ENCODE measurements around the gene TP63.

DNA sequence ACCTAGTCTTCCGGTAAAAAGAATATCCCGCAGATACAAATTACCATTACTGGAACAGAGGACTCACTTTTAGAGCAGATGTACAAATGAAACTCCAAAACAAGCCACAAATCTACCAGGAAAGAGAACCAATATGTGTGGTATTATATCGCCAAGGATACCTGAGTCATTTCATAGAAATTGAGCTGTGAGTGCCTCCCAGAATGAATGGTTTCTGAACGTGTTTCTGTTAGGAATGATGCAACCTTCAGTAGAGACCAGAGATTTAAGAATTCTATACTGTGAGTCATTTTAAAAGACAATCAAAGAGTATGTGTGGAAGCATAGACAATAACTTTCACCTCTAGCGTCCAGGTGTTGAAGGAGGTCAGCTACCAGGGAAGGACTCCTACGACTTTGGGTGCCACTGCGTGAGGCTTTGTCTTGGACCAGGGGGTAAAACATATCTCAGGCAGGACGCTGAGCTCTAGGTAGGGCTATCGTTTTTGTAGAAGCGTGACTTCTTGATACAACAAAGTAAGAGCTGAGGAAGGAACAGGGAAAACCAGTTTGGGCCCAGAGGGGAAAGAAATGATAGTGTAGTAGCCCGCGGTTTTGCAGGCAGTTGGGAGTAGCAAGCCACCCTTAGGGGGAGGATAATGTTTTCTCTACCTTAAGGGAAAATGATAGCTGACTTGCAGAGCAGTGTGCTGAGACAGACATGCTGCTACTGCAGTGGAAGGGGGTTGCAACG is 210.4 kb downstream of the TP63 start:
- TF ChIP-seq, protein P1, sequence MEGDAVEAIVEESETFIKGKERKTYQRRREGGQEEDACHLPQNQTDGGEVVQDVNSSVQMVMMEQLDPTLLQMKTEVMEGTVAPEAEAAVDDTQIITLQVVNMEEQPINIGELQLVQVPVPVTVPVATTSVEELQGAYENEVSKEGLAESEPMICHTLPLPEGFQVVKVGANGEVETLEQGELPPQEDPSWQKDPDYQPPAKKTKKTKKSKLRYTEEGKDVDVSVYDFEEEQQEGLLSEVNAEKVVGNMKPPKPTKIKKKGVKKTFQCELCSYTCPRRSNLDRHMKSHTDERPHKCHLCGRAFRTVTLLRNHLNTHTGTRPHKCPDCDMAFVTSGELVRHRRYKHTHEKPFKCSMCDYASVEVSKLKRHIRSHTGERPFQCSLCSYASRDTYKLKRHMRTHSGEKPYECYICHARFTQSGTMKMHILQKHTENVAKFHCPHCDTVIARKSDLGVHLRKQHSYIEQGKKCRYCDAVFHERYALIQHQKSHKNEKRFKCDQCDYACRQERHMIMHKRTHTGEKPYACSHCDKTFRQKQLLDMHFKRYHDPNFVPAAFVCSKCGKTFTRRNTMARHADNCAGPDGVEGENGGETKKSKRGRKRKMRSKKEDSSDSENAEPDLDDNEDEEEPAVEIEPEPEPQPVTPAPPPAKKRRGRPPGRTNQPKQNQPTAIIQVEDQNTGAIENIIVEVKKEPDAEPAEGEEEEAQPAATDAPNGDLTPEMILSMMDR (IDR thresholded peaks at IDR 0.05) = no peak
- TF ChIP-seq POLR2A (IDR thresholded peaks at IDR 0.05) = no peak
